ENCODE data around the gene KDM6A.

- TF ChIP-seq CTCF (IDR thresholded peaks at IDR 0.05) (no peak), POLR2A (IDR thresholded peaks at IDR 0.05) (no peak)
Measured at GRCh38 chrX:45006002-45006800, 133.2 kb downstream of the KDM6A start.

Measured in body of pancreas (tissue), 4 donors.